Measurements from ENCODE around the gene SIRPG.

DNA sequence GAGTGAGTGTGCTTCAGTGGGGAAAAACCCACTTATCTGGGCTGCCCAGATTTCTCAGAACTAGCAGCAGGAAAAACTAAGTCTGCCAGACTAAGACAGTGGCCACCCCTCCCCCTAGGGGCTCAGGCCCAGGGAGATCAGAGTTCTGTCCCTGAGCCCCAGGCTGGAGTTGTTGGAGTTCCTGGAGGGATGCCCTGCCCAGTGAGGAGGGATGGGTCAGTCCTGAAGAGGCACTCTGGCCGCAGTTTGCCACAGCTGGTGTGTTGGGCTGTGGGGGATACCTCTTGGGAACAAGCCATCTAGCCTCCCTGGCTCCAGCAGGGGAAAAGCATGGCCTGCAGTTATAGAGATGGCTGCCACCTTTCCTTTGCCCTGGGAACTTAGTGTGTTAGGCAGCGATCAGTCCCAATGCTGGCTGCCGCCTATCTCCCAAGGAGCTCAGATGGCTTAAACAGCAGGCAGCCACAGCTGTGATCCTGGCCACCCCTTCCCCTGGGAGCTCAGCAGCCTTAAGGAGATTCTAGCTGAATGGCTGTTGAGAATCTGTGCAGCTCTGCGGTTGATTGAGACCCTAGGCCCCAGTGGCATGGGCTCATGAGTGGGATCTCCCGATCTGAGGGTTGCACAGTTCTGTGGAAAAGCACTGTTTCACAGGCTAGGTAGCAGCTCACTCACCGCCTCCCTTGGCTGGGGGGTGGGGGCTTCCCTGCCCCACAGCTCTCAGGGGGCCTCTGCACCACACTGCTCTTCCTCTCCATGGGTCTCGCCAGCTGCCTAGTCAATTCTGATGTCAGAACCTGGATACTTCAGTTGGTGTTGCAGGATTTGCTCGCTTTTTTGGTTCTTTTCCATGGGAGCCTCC, 13.2 kb downstream of the SIRPG start:
- no peak for TF ChIP-seq CTCF (IDR thresholded peaks at IDR 0.05)
- TF ChIP-seq POLR2A (IDR thresholded peaks at IDR 0.05) = no peak

Data from heart left ventricle (tissue), 13 donors.